GM23338 (cell line): ENCODE measurements around the gene ZC3H13. TPM values are rescaled to one million over a fixed set of nuclear protein-coding genes. Genes with fewer than 3 reads are reported as not detected.

Experiments
- ATAC-seq: fragments of 200-7000 bp; cut with Tn5 transposase; 3 replicates; pipeline ENCODE4 v1.9.1; 2020
- DNase-seq: peaks from one replicate; pipeline ENCODE4 v3.0.0-alpha.2; 2015; ENCODE audit warnings: low spot score
- H2AFZ ChIP-seq: fragments of 200-600 bp; sonication (generic); 2 replicates; pipeline ENCODE4 v1.8.0; 2016; ENCODE audit warnings: antibody characterized with exemption, mild to moderate bottlenecking, moderate library complexity
- H3F3A ChIP-seq: fragments of 200-600 bp; sonication (generic); replicated peaks from 2 replicates; pipeline ENCODE4 v1.8.0; 2017; ENCODE audit warnings: antibody characterized with exemption, mixed run types, low read depth
- H3K27ac ChIP-seq: fragments of 200-600 bp; sonication (generic); 2 replicates; pipeline ENCODE4 v1.6.1; 2016; ENCODE audit warnings: low read depth
- H3K27me3 ChIP-seq: fragments of 200-600 bp; sonication (generic); 2 replicates; pipeline ENCODE4 v1.8.0; 2016; ENCODE audit warnings: mild to moderate bottlenecking, mixed run types, moderate library complexity; ENCODE audit not compliant: insufficient read depth
- H3K36me3 ChIP-seq: fragments of 200-600 bp; sonication (generic); 2 replicates; pipeline ENCODE4 v1.8.0; 2016; ENCODE audit warnings: mild to moderate bottlenecking; ENCODE audit not compliant: insufficient read depth
- H3K4me1 ChIP-seq: fragments of 200-600 bp; sonication (generic); 2 replicates; pipeline ENCODE4 v1.8.0; 2016; ENCODE audit warnings: mild to moderate bottlenecking, moderate library complexity; ENCODE audit not compliant: insufficient read depth
- H3K4me2 ChIP-seq: fragments of 200-600 bp; sonication (generic); 2 replicates; pipeline ENCODE4 v1.7.1; 2017; ENCODE audit warnings: mixed run types
- H3K4me3 ChIP-seq: fragments of 200-600 bp; sonication (generic); 2 replicates; pipeline ENCODE4 v1.6.1; 2016; ENCODE audit warnings: mixed run types
- H3K79me2 ChIP-seq: fragments of 200-600 bp; sonication (generic); replicated peaks from 2 replicates; pipeline ENCODE4 v1.8.0; 2017; ENCODE audit warnings: mild to moderate bottlenecking; ENCODE audit not compliant: insufficient read depth
- H3K9me2 ChIP-seq: fragments of 200-600 bp; sonication (generic); 2 replicates; pipeline ENCODE4 v1.8.0; 2017; ENCODE audit not compliant: insufficient read depth
- H4K20me1 ChIP-seq: fragments of 200-600 bp; sonication (generic); replicated peaks from 2 replicates; pipeline ENCODE4 v1.8.0; 2017; ENCODE audit warnings: mild to moderate bottlenecking; ENCODE audit not compliant: insufficient read depth
- H3K27ac Mint-ChIP-seq: 2 replicates; pipeline ENCODE4 v1.8.0; 2020; ENCODE audit warnings: inconsistent platforms, mild to moderate bottlenecking, moderate library complexity, mixed read lengths
- H3K27me3 Mint-ChIP-seq: 3 replicates; pipeline ENCODE4 v1.8.0; 2022; ENCODE audit warnings: low read depth, mild to moderate bottlenecking, moderate library complexity, mixed read lengths, inconsistent platforms; ENCODE audit not compliant: insufficient read depth, poor library complexity
- H3K36me3 Mint-ChIP-seq: 3 replicates; pipeline ENCODE4 v1.8.0; 2021; ENCODE audit warnings: low read depth, mild to moderate bottlenecking, inconsistent platforms, moderate library complexity, mixed read lengths
- H3K4me1 Mint-ChIP-seq: 3 replicates; pipeline ENCODE4 v1.8.0; 2020; ENCODE audit warnings: mild to moderate bottlenecking, inconsistent platforms, mixed read lengths
- H3K4me3 Mint-ChIP-seq: 3 replicates; pipeline ENCODE4 v1.8.0; 2021; ENCODE audit warnings: moderate library complexity, mild to moderate bottlenecking, inconsistent platforms, mixed read lengths
- H3K9me3 Mint-ChIP-seq: 3 replicates; pipeline ENCODE4 v1.8.0; 2020; ENCODE audit warnings: moderate library complexity, mild to moderate bottlenecking, inconsistent platforms, mixed read lengths
- CREB1 ChIP-seq: fragments of 250-450 bp; sonication (Bioruptor Pico); IDR thresholded peaks from 2 replicates; pipeline ENCODE4 v1.5.0; 2020; ENCODE audit warnings: low read depth, mild to moderate bottlenecking, moderate library complexity
- CTCF ChIP-seq, 2 experiments: fragments of 200-600 bp in 1 of 2; sonication (generic) in 1 of 2; conservative IDR thresholded peaks; 2 replicates each; pipeline versions ENCODE4 v1.5.1 to v1.6.1; 2016 to 2017; ENCODE audit warnings: antibody characterized with exemption in 2 of 2, low read depth in 2 of 2, mild to moderate bottlenecking in 2 of 2, moderate library complexity in 1 of 2
- ETS1 ChIP-seq: IDR thresholded peaks from 2 replicates; pipeline ENCODE4 v1.6.1; 2016; ENCODE audit warnings: antibody characterized with exemption
- EZH2 ChIP-seq: fragments of 200-600 bp; sonication (generic); IDR thresholded peaks from one replicate; pipeline ENCODE4 v1.8.0; 2017; ENCODE audit warnings: antibody characterized with exemption, mild to moderate bottlenecking, low read depth; ENCODE audit not compliant: unreplicated experiment
- EZH2phosphoT487 ChIP-seq: fragments of 200-600 bp; sonication (generic); IDR thresholded peaks from one replicate; pipeline ENCODE4 v1.8.1; 2018; ENCODE audit warnings: antibody characterized with exemption; ENCODE audit not compliant: unreplicated experiment
- JUNB ChIP-seq: IDR thresholded peaks from one replicate; pipeline ENCODE4 v1.6.1; 2016; ENCODE audit warnings: antibody characterized with exemption; ENCODE audit not compliant: unreplicated experiment
- NANOG ChIP-seq: IDR thresholded peaks from 2 replicates; pipeline ENCODE4 v1.6.1; 2016; ENCODE audit warnings: antibody characterized with exemption, borderline replicate concordance
- POLR2AphosphoS5 ChIP-seq: IDR thresholded peaks from 2 replicates; pipeline ENCODE4 v1.6.1; 2016; ENCODE audit warnings: antibody characterized with exemption, low read depth
- REST ChIP-seq: IDR thresholded peaks from one replicate; pipeline ENCODE4 v1.6.1; 2018; ENCODE audit warnings: antibody characterized with exemption; ENCODE audit not compliant: unreplicated experiment
- STAT1 ChIP-seq: IDR thresholded peaks from one replicate; pipeline ENCODE4 v1.6.1; 2016; ENCODE audit warnings: antibody characterized with exemption; ENCODE audit not compliant: unreplicated experiment
- ZNF114 ChIP-seq: fragments of 250-450 bp; sonication (Bioruptor Pico); IDR thresholded peaks from 2 replicates; pipeline ENCODE4 v1.5.0; 2020; ENCODE audit warnings: mild to moderate bottlenecking, moderate library complexity
- ZNF331 ChIP-seq: fragments of 250-450 bp; sonication (Bioruptor Pico); IDR thresholded peaks from 2 replicates; pipeline ENCODE4 v1.5.0; 2020; ENCODE audit warnings: low read depth, mild to moderate bottlenecking, moderate library complexity
- ZNF462 ChIP-seq: fragments of 250-450 bp; sonication (Bioruptor Pico); IDR thresholded peaks from 2 replicates; pipeline ENCODE4 v1.5.0; 2020; ENCODE audit warnings: mild to moderate bottlenecking, moderate library complexity
- polyA plus RNA-seq: library from polyadenylated mRNA; unstranded; fragments of >200 nt; fragmentation: Nextera tagmentation; extraction: Ambion mirVana; gene quantifications from 2 replicates; pipeline ENCODE4 v1.2.1, GENCODE V29; 2016
- total RNA-seq: library from RNA; depleted of rRNA; stranded (reverse); fragments of >200 nt; shearing (Covaris generic); gene quantifications from 2 replicates; pipeline ENCODE4 v1.2.3, GENCODE V29; 2014

ZC3H13 gene
- total and polyA plus RNA-seq, 2 experiments from 2014 or later: 39.6 to 125 TPM

- TF ChIP-seq ZNF462 (CRISPR knock-in tag): no peak
- TF ChIP-seq ETS1: no peak
- TF ChIP-seq EZH2: no peak
- no peak for TF ChIP-seq CREB1
- no peak for TF ChIP-seq EZH2phosphoT487
- TF ChIP-seq JUNB: no peak
- TF ChIP-seq REST: no peak
- no peak for TF ChIP-seq STAT1
- TF ChIP-seq NANOG: no peak
- TF ChIP-seq POLR2AphosphoS5: no peak
- no peak for TF ChIP-seq ZNF114 (CRISPR knock-in tag)
- no peak for TF ChIP-seq ZNF331
- no peak for TF ChIP-seq CTCF (conservative IDR thresholded peaks at IDR 0.05; ENCODE audit: low read depth in 2 of 2)
- DNase-seq: no peak
- Histone ChIP-seq H3F3A (no peaks in the 10 kb centered on the region), H3K27ac (no peak overlapping the region), H3K79me2 (no peaks in the 10 kb centered on the region), H3K4me3 (no peak overlapping the region), H4K20me1 (no peaks in the 10 kb centered on the region), H3K36me3 (no peaks in the 10 kb centered on the region), H3K4me1 (no peaks in the 10 kb centered on the region), H3K4me2 (no peak overlapping the region), H3K9me2 (peaks cover 8% of the 10 kb centered on the region; the same call in 1 of the 2 replicates), H2AFZ (peak overlapping the region; percentile 38; the same call in 1 of the 2 replicates), H3K27me3 (no peaks in the 10 kb centered on the region)
- Mint-ChIP-seq H3K4me1 (no peaks in the 10 kb centered on the region), H3K27me3 (peaks cover 17% of the 10 kb centered on the region), H3K9me3 (no peaks in the 10 kb centered on the region), H3K36me3 (no peaks in the 10 kb centered on the region), H3K4me3 (no peak overlapping the region), H3K27ac (no peak overlapping the region)
- ATAC-seq: no peak
Measured at GRCh38 chr13:45930177-45930576, 122.4 kb downstream of the ZC3H13 start.
